Left ventricle myocardium inferior (tissue), 1 donor: ENCODE measurements around the gene SRPK2. TPM values are rescaled to one million over a fixed set of nuclear protein-coding genes. Genes with fewer than 3 reads are reported as not detected.

Source experiments
- DNase-seq: peaks from one replicate; pipeline ENCODE4 v3.0.0-alpha.2; 2020
- H3K27ac ChIP-seq: fragments of 200-600 bp; replicated peaks from 2 replicates; pipeline ENCODE4 v1.8.0; 2021
- H3K27me3 ChIP-seq: fragments of 200-600 bp; 2 replicates; pipeline ENCODE4 v1.8.0; 2021; ENCODE audit warnings: low read depth
- H3K36me3 ChIP-seq: fragments of 200-600 bp; 2 replicates; pipeline ENCODE4 v1.8.0; 2021
- H3K4me1 ChIP-seq: fragments of 200-600 bp; 2 replicates; pipeline ENCODE4 v1.8.0; 2021
- H3K4me3 ChIP-seq: fragments of 200-600 bp; 2 replicates; pipeline ENCODE4 v1.8.0; 2021; ENCODE audit warnings: mild to moderate bottlenecking, moderate library complexity
- H3K9me3 ChIP-seq: fragments of 200-600 bp; replicated peaks from 2 replicates; pipeline ENCODE4 v1.8.0; 2021
- CTCF ChIP-seq: fragments of 200-600 bp; IDR thresholded peaks from 2 replicates; pipeline ENCODE4 v1.8.0; 2021; ENCODE audit warnings: antibody characterized with exemption, mild to moderate bottlenecking, borderline replicate concordance
- intact Hi-C: fragments of 100-400 bp; cut with micrococcal nuclease; formaldehyde crosslinking; loops from one replicate; pipeline ENCODE4 v1.11.0; 2022
- total RNA-seq: library from RNA; stranded (reverse); fragmentation: NEBNext Ultra II Directional; extraction: Animal tissue kit (Norgen Biotek cat#: 25700); gene quantifications from one replicate; pipeline ENCODE4 v1.2.1, GENCODE V29; 2021
- donor health status: DM: no; HTN: yes; CAD: no; lungs with severe emphysema.

SRPK2 gene
- total RNA-seq, 1 donor from 2014 or later = 34.3 TPM

GRCh38 chr7:105319578-105319977 lies 69.1 kb downstream of the SRPK2 start:
- H3K4me3 ChIP-seq = no peak overlapping the region
- H3K27ac ChIP-seq = no peak overlapping the region
- no peak for DNase-seq
- peaks cover 11% of the 10 kb centered on the region for H3K4me1 ChIP-seq
- no peak for TF ChIP-seq CTCF
- intact Hi-C loops = no loop called here
- H3K27me3 ChIP-seq = no peaks in the 10 kb centered on the region
- no peaks in the 10 kb centered on the region for H3K9me3 ChIP-seq
- H3K36me3 ChIP-seq = no peaks in the 10 kb centered on the region

GRCh38 chr7:105316578-105317344 lies 72.0 kb downstream of the SRPK2 start:
- peaks cover 6% of the 10 kb centered on the region for H3K4me1 ChIP-seq
- H3K4me3 ChIP-seq = no peak overlapping the region
- no peaks in the 10 kb centered on the region for H3K36me3 ChIP-seq
- no peak for DNase-seq
- H3K27me3 ChIP-seq = no peaks in the 10 kb centered on the region
- H3K9me3 ChIP-seq = no peaks in the 10 kb centered on the region
- TF ChIP-seq CTCF = no peak
- intact Hi-C loops = no loop called here
- no peak overlapping the region for H3K27ac ChIP-seq

- Histone ChIP-seq H3K4me1 (peaks cover 6% of the 10 kb centered on the region), H3K36me3 (no peaks in the 10 kb centered on the region), H3K27me3 (no peaks in the 10 kb centered on the region), H3K4me3 (no peak overlapping the region), H3K9me3 (no peaks in the 10 kb centered on the region), H3K27ac (no peak overlapping the region)
- no peak for DNase-seq
- intact Hi-C loops = no loop called here
- no peak for TF ChIP-seq CTCF
These were observed 73.4 kb downstream of the SRPK2 start for GRCh38 chr7:105315357-105315756.

- H3K4me1 ChIP-seq = peaks cover 23% of the 10 kb centered on the region
- intact Hi-C loops = no loop called here
- no peaks in the 10 kb centered on the region for H3K36me3 ChIP-seq
- no peak for DNase-seq
- no peak overlapping the region for H3K4me3 ChIP-seq
- peaks cover 3% of the 10 kb centered on the region for H3K9me3 ChIP-seq
- H3K27ac ChIP-seq = no peak overlapping the region
- no peaks in the 10 kb centered on the region for H3K27me3 ChIP-seq
- no peak for TF ChIP-seq CTCF
These were observed 79.2 kb downstream of the SRPK2 start for GRCh38 chr7:105309235-105310169.

GRCh38 chr7:105307163-105307672 lies 81.5 kb downstream of the SRPK2 start:
- H3K36me3 ChIP-seq = no peaks in the 10 kb centered on the region
- no peaks in the 10 kb centered on the region for H3K27me3 ChIP-seq
- H3K4me3 ChIP-seq = no peak overlapping the region
- no peak overlapping the region for H3K27ac ChIP-seq
- H3K4me1 ChIP-seq = peaks cover 23% of the 10 kb centered on the region
- H3K9me3 ChIP-seq = peaks cover 6% of the 10 kb centered on the region
- DNase-seq = no peak
- intact Hi-C loops = no loop called here
- no peak for TF ChIP-seq CTCF
